Subcutaneous adipose tissue (tissue), 4 donors: ENCODE results near the gene GGT1. TPM values are rescaled to one million over a fixed set of nuclear protein-coding genes. Genes with fewer than 3 reads are reported as not detected.

Source experiments
- CTCF ChIP-seq: fragments of 450-650 bp; IDR thresholded peaks from one replicate; pipeline ENCODE4 v1.5.1; 2016; ENCODE audit warnings: low read depth, mild to moderate bottlenecking, control low read depth, antibody characterized with exemption, moderate library complexity
- total RNA-seq, 4 donors: library from RNA; depleted of rRNA; stranded (reverse); fragments of >200 nt; gene quantifications; one replicate each; pipeline ENCODE4 v1.1.0, GENCODE V29; 2016

GGT1 gene
- total RNA-seq, 4 donors from 2014 or later: 0.98 to 9.6 (median 3.7) TPM

GRCh38 chr22:24564376-24565058 is 38.5 kb upstream of the GGT1 start:
- TF ChIP-seq CTCF: no peak

DNA sequence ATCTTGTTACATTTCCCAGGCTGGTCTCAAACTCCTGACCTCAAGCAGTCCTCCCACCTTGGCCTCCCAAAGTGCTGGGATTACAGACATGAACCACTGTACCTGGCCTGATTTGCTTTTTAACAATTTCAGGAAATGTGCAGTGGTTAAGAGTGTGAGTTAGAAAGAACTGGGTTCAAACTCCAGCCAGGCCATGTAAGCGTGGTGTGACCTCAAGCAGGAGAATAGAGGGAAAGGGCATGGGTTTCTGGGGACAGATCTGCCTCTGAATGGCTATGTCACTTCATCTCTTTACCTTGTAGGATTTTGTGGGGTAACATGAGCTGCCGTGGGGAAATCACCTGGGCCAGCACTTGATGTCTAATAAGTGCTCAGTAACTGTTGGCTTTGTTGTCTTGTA is 37.9 kb upstream of the GGT1 start:
- TF ChIP-seq CTCF: no peak

DNA sequence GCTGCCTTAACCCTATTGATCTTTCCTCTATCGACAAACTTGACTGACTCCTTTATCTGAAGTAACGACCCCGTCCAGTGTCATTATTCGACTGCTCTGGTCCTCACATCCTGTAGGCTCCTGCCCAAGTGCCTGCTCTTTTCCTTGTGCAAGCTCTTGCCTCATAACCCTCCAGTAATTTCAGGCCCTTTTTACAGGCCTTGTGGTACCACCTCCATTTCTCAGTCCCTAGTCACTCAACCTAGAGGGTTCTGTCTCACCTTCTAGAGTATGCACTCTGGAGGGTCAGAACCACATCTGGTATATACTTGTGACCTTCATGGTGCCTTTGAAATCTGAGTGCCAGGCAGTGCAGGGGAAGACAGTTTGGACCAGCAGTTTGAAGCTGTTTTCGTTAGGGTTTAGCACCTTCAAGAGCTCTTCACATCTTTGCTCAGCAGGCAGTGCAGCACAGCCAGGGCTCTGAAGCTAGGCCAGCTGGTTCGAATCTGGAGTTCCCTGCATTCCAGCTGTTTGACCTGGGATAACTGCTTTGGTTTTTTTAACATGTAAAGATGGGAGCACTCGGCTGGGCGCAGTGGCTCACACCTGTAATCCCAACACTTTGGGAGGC is 36.0 kb upstream of the GGT1 start:
- no peak for TF ChIP-seq CTCF

GRCh38 chr22:24567668-24568067 is 35.3 kb upstream of the GGT1 start:
- no peak for TF ChIP-seq CTCF

- no peak for TF ChIP-seq CTCF
Observed at GRCh38 chr22:24571266-24571665, 31.7 kb upstream of the GGT1 start.

DNA sequence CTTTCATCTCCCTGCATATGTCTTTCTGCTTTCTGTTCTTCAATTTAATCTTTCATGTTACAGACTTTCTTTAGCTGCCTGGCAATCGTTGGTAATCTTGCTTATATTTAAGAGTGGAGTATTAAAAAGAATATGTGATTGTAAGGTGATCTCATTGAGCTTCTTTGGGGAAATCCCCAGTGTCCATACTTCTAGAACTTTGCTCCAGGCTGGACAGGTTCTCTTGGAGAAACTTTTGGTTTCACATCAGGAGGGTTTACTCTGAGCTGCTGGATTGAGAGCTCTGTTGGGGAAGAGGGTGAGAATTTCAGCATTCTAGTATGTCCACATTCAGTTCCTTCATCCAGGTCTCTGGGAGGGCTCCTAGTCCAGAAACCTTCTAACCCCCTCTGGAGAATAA is 26.2 kb upstream of the GGT1 start:
- TF ChIP-seq CTCF: no peak

DNA sequence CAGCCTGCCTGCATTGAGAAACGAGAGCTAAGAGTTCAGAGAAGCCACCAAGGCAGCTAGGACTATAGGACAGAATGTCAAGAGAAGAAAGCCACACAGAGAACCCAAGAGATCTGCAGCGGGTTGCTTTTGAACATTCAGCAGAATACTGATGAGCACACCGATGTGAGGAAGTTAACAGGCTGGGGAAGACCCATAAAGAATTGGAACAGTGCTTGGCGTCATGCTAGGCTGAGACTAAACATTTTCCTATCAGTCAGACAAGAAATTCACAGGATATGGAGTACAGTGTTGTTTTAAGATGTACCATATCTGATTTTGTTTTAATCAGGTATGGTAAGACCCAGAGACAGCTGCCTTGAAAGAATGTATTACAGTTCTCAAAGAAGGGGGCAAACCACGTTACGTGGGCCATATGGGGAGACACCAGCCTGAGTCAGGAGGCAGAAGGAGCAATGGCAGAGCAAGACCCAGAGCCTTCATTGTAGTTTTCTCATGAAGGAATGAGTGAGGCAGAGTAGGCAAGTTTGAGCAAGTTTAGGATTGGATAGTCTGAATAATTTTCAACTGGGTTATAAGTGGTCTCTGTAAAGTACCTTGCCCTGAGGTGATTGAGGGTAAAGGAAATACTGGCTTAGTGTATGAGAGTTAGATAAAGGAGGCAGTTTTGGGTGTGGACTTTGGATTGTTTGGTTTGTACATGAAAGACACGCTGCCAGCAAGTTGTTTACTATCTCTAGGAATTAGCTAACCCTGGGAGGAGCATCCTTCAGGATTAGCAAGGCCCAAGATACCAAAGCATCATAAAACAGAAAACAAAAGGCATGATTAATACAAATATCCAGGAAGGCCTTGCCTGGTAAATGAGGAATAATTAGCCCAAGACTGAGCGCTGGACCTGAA is 24.4 kb upstream of the GGT1 start:
- TF ChIP-seq CTCF: no peak
